SK-N-SH (cell line): ENCODE results near the gene PRLR.

Source experiments
- EZH2phosphoT487 ChIP-seq: fragments of 200-600 bp; sonication (generic); IDR thresholded peaks from 2 replicates; pipeline ENCODE4 v1.6.1; 2017; ENCODE audit warnings: low read depth, mixed run types, mild to moderate bottlenecking, antibody characterized with exemption, moderate library complexity, borderline replicate concordance
- USF1 ChIP-seq: IDR thresholded peaks from 2 replicates; pipeline ENCODE4 v1.4.0; 2012; ENCODE audit warnings: low read depth, borderline replicate concordance
- TF ChIP-seq, protein P1 (sequence below): IDR thresholded peaks from 2 replicates; pipeline ENCODE4 v1.4.0; 2012; ENCODE audit warnings: low read depth
- TF ChIP-seq, protein P2 (sequence below): fragments of 200-600 bp; sonication (generic); IDR thresholded peaks from 2 replicates; pipeline ENCODE4 v1.6.1; 2017; ENCODE audit warnings: antibody characterized with exemption, mild to moderate bottlenecking, moderate library complexity

- TF ChIP-seq, protein P1, sequence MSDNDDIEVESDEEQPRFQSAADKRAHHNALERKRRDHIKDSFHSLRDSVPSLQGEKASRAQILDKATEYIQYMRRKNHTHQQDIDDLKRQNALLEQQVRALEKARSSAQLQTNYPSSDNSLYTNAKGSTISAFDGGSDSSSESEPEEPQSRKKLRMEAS, result no peak
- TF ChIP-seq, protein P2, sequence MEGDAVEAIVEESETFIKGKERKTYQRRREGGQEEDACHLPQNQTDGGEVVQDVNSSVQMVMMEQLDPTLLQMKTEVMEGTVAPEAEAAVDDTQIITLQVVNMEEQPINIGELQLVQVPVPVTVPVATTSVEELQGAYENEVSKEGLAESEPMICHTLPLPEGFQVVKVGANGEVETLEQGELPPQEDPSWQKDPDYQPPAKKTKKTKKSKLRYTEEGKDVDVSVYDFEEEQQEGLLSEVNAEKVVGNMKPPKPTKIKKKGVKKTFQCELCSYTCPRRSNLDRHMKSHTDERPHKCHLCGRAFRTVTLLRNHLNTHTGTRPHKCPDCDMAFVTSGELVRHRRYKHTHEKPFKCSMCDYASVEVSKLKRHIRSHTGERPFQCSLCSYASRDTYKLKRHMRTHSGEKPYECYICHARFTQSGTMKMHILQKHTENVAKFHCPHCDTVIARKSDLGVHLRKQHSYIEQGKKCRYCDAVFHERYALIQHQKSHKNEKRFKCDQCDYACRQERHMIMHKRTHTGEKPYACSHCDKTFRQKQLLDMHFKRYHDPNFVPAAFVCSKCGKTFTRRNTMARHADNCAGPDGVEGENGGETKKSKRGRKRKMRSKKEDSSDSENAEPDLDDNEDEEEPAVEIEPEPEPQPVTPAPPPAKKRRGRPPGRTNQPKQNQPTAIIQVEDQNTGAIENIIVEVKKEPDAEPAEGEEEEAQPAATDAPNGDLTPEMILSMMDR, result no peak
- TF ChIP-seq USF1 (no peak), EZH2phosphoT487 (no peak)
Observed at GRCh38 chr5:35145691-35146317, 84.5 kb downstream of the PRLR start.
